ENCODE measurements around the gene CCDC116. TPM values are rescaled to one million over a fixed set of nuclear protein-coding genes. Genes with fewer than 3 reads are reported as not detected.

The CCDC116 gene
- total RNA-seq, 4 donors from 2014 or later = 1.5 to 3.5 TPM; not detected in 2

- intact Hi-C loops (cut with DNase I; ENCODE audit: low total_unique reads) = no loop called here
- Histone ChIP-seq H3K4me3 (peak overlapping the region; percentile 23 to 24), H3K36me3 (no peaks in the 10 kb centered on the region), H3K4me1 (no peaks in the 10 kb centered on the region), H3K9me3 (no peaks in the 10 kb centered on the region), H3K27ac (no peak overlapping the region), H3K27me3 (peaks cover 0 to 8% of the 10 kb centered on the region in 2 donors)
- DNase-seq = no peak
- TF ChIP-seq POLR2A (IDR thresholded peaks at IDR 0.05) = peak in 1 of 2 donors; percentile 16
- no peak for TF ChIP-seq CTCF (IDR thresholded peaks at IDR 0.05)
These were observed 24.9 kb downstream of the CCDC116 start for GRCh38 chr22:21657360-21658032.

- intact Hi-C loops (cut with DNase I; ENCODE audit: low total_unique reads) = no loop called here
- Histone ChIP-seq H3K9me3 (no peaks in the 10 kb centered on the region), H3K27ac (no peak overlapping the region), H3K27me3 (peaks cover 0 to 8% of the 10 kb centered on the region in 2 donors), H3K4me1 (no peaks in the 10 kb centered on the region), H3K36me3 (no peaks in the 10 kb centered on the region), H3K4me3 (no peak overlapping the region)
- DNase-seq = no peak
- TF ChIP-seq POLR2A (IDR thresholded peaks at IDR 0.05) (no peak), CTCF (IDR thresholded peaks at IDR 0.05) (no peak)
These were observed 27.4 kb downstream of the CCDC116 start for GRCh38 chr22:21659864-21660525.

- TF ChIP-seq CTCF (IDR thresholded peaks at IDR 0.05) (no peak), POLR2A (IDR thresholded peaks at IDR 0.05) (no peak)
- no peak overlapping the region for H3K4me3 ChIP-seq
- intact Hi-C loops (cut with DNase I; ENCODE audit: low total_unique reads) = no loop called here
- no peaks in the 10 kb centered on the region for H3K36me3 ChIP-seq
- no peaks in the 10 kb centered on the region for H3K9me3 ChIP-seq
- no peak for DNase-seq
- peaks cover 0 to 8% of the 10 kb centered on the region in 2 donors for H3K27me3 ChIP-seq
- no peak overlapping the region for H3K27ac ChIP-seq
- no peaks in the 10 kb centered on the region for H3K4me1 ChIP-seq
These were observed 28.3 kb downstream of the CCDC116 start for GRCh38 chr22:21660904-21661303.

GRCh38 chr22:21661991-21662390 lies 29.4 kb downstream of the CCDC116 start:
- Histone ChIP-seq H3K4me1 (no peaks in the 10 kb centered on the region), H3K27me3 (peaks cover 0 to 8% of the 10 kb centered on the region in 2 donors), H3K36me3 (no peaks in the 10 kb centered on the region), H3K27ac (no peak overlapping the region), H3K4me3 (no peak overlapping the region), H3K9me3 (no peaks in the 10 kb centered on the region)
- no peak for DNase-seq
- intact Hi-C loops (cut with DNase I; ENCODE audit: low total_unique reads) = no loop called here
- TF ChIP-seq POLR2A (IDR thresholded peaks at IDR 0.05) = no peak
- no peak for TF ChIP-seq CTCF (IDR thresholded peaks at IDR 0.05)

DNA sequence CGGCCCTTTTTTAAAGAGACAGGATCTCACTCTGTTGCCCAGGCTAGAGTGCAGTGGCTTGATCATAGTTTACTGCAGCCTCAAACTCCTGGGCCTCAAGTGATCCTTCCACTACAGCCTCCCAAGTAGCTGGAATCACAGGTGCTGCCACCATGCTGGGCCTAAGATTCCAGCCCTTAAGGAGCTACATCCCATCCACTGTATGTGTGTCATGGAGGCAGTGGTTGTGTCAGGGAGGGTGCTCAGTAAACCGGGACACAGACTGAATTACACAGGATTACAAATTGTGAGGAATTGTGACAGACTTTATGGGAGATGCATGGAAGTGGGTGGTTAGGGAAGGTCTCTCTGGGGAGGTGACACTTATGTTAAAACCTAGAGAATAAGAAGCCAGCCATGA lies 31.2 kb downstream of the CCDC116 start:
- DNase-seq = no peak
- Histone ChIP-seq H3K27me3 (no peaks in the 10 kb centered on the region), H3K9me3 (no peaks in the 10 kb centered on the region), H3K36me3 (no peaks in the 10 kb centered on the region), H3K4me3 (no peak overlapping the region), H3K27ac (no peak overlapping the region), H3K4me1 (no peaks in the 10 kb centered on the region)
- intact Hi-C loops (cut with DNase I; ENCODE audit: low total_unique reads) = no loop called here
- TF ChIP-seq POLR2A (IDR thresholded peaks at IDR 0.05) (no peak), CTCF (IDR thresholded peaks at IDR 0.05) (no peak)

Measured in uterus (tissue), 4 donors.